Measurements from ENCODE around the gene ROR1.

Gene ROR1

DNA sequence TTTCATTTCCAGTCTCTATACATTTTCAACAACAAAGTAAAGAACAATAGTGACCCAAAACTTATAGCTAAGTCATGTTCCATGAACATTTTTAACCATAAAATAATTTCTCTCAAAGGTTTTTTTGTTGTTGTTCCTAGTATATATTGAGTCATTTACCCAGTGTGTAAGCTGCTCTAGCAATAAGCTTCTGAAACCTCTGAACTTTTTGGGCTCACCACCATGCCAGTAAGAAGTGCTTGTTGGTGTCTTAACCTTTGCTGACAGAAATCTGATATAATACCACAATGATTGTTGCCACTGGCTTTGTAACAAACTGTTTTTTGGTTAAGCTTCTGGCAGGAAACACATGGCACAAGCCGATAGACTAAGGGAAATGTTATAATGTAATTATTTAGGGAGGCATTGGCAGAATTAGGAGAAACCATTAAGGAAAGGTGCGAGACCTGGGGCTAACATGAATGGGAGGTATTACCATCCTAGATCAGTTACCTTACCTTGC lies 377.0 kb downstream of the ROR1 start:
- ATAC-seq: no peak
- no peak for TF ChIP-seq ZNF565 (CRISPR knock-in tag; conservative IDR thresholded peaks at IDR 0.05; ENCODE audit: low read depth)
- TF ChIP-seq, protein P1, sequence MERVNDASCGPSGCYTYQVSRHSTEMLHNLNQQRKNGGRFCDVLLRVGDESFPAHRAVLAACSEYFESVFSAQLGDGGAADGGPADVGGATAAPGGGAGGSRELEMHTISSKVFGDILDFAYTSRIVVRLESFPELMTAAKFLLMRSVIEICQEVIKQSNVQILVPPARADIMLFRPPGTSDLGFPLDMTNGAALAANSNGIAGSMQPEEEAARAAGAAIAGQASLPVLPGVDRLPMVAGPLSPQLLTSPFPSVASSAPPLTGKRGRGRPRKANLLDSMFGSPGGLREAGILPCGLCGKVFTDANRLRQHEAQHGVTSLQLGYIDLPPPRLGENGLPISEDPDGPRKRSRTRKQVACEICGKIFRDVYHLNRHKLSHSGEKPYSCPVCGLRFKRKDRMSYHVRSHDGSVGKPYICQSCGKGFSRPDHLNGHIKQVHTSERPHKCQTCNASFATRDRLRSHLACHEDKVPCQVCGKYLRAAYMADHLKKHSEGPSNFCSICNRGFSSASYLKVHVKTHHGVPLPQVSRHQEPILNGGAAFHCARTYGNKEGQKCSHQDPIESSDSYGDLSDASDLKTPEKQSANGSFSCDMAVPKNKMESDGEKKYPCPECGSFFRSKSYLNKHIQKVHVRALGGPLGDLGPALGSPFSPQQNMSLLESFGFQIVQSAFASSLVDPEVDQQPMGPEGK (CRISPR knock-in tag; IDR thresholded peaks at IDR 0.05; ENCODE audit: borderline replicate concordance): no peak
- TF ChIP-seq TCF4 (CRISPR knock-in tag; IDR thresholded peaks at IDR 0.05; ENCODE audit: borderline replicate concordance): no peak
- no peak for TF ChIP-seq SNAI2 (CRISPR knock-in tag; IDR thresholded peaks at IDR 0.05)
- TF ChIP-seq, protein P2, sequence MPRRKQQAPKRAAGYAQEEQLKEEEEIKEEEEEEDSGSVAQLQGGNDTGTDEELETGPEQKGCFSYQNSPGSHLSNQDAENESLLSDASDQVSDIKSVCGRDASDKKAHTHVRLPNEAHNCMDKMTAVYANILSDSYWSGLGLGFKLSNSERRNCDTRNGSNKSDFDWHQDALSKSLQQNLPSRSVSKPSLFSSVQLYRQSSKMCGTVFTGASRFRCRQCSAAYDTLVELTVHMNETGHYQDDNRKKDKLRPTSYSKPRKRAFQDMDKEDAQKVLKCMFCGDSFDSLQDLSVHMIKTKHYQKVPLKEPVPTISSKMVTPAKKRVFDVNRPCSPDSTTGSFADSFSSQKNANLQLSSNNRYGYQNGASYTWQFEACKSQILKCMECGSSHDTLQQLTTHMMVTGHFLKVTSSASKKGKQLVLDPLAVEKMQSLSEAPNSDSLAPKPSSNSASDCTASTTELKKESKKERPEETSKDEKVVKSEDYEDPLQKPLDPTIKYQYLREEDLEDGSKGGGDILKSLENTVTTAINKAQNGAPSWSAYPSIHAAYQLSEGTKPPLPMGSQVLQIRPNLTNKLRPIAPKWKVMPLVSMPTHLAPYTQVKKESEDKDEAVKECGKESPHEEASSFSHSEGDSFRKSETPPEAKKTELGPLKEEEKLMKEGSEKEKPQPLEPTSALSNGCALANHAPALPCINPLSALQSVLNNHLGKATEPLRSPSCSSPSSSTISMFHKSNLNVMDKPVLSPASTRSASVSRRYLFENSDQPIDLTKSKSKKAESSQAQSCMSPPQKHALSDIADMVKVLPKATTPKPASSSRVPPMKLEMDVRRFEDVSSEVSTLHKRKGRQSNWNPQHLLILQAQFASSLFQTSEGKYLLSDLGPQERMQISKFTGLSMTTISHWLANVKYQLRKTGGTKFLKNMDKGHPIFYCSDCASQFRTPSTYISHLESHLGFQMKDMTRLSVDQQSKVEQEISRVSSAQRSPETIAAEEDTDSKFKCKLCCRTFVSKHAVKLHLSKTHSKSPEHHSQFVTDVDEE (CRISPR knock-in tag; IDR thresholded peaks at IDR 0.05): no peak
- TF ChIP-seq ZFP3 (CRISPR knock-in tag; IDR thresholded peaks at IDR 0.05): no peak
- no peak for TF ChIP-seq GLIS3 (CRISPR knock-in tag; IDR thresholded peaks at IDR 0.05)
- TF ChIP-seq ZFP30 (CRISPR knock-in tag; IDR thresholded peaks at IDR 0.05): no peak
- no peak for TF ChIP-seq ARNTL (CRISPR knock-in tag; IDR thresholded peaks at IDR 0.05; ENCODE audit: borderline replicate concordance, low read depth)
- no peak for TF ChIP-seq ESRRG (CRISPR knock-in tag; IDR thresholded peaks at IDR 0.05)

DNA sequence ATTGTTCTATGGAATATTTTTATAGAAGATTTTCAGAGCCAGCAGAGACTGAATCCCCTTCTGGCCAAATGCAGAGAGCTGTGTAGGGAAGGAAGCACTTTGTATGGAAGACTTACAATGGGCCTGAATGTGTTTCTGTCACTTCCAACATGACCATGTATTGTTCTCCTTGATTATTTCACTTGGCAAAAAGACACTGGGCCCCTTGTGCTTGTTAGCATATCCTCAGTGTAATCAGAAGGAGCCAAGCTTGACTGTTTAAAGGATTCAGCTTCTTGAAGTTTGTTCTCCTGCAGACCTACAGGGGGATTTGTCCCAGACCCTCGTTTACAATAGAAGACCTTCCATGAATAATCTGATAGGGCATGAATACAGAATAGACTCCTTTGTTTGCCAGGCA lies 381.5 kb downstream of the ROR1 start:
- TF ChIP-seq RARB (CRISPR knock-in tag; IDR thresholded peaks at IDR 0.05): no peak
- no peak for TF ChIP-seq GLIS3 (CRISPR knock-in tag; IDR thresholded peaks at IDR 0.05)
- ATAC-seq: no peak

DNA sequence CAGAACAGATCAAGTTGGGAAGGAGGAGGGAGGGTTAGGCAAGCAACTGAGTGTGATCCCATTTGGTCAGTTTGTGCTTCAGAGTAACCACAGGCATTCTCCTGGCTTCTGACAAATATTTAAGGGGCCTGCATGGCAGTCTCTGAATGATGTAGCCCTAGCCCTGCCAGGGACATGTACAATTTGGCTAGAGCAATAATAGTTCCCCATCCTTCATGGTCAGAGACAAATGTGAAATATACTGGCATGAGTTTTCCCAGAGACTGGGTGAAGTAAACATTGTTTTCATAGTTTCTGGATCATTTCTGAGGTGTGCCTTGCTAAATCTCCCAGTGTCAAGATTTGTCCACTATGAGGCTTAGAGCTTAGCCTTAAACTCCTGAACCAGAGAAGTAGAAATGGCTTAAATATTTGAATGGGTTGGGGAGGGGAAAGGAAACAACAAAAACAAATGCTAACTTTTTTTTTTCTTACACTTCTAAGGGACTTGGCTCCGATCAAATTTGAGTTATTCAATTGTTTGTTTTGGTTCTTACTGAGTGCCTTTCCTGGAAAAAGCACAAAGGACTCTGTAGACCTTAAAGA lies 387.6 kb downstream of the ROR1 start:
- peak; percentile 45 for ATAC-seq
- TF ChIP-seq OSR1 (CRISPR knock-in tag; IDR thresholded peaks at IDR 0.05) (no peak), ISL1 (CRISPR knock-in tag; IDR thresholded peaks at IDR 0.05) (peak; percentile 29; the same call in 1 of the 2 replicates)

DNA sequence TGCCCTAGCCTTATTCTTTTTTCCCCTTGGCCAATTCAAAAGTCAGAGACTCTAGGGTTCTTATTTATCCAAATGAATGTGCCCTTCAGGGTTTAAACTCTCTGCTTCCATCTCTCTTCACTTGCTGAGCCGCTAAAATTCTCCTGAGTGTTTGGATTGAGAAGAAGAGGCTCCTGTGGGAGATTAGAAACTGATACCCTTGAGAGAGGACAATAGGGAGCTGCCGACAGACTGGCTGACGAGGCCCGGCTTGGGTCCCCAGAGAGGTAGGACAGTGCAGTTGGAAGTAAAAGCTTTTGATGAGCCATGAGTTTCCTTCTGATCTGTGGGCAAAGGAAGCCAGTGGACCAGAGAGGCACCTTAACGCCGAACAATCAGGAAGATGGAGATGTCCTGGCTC lies 388.3 kb downstream of the ROR1 start:
- no peak for ATAC-seq
- TF ChIP-seq ZFP3 (CRISPR knock-in tag; IDR thresholded peaks at IDR 0.05) (no peak), GLIS3 (CRISPR knock-in tag; IDR thresholded peaks at IDR 0.05) (no peak), SNAI2 (CRISPR knock-in tag; IDR thresholded peaks at IDR 0.05) (no peak), TCF4 (CRISPR knock-in tag; IDR thresholded peaks at IDR 0.05; ENCODE audit: borderline replicate concordance) (no peak), ARNTL (CRISPR knock-in tag; IDR thresholded peaks at IDR 0.05; ENCODE audit: borderline replicate concordance, low read depth) (no peak), OSR1 (CRISPR knock-in tag; IDR thresholded peaks at IDR 0.05) (no peak), ZNF8 (CRISPR knock-in tag; IDR thresholded peaks at IDR 0.05) (no peak), RARB (CRISPR knock-in tag; IDR thresholded peaks at IDR 0.05) (no peak), TOX (CRISPR knock-in tag; IDR thresholded peaks at IDR 0.05; ENCODE audit: borderline replicate concordance) (no peak), CSDC2 (CRISPR knock-in tag; IDR thresholded peaks at IDR 0.05) (no peak), BACH2 (CRISPR knock-in tag; IDR thresholded peaks at IDR 0.05; ENCODE audit: borderline replicate concordance) (no peak), PPARA (CRISPR knock-in tag; IDR thresholded peaks at IDR 0.05; ENCODE audit: borderline replicate concordance) (no peak), ZNF565 (CRISPR knock-in tag; conservative IDR thresholded peaks at IDR 0.05; ENCODE audit: low read depth) (no peak), ISL1 (CRISPR knock-in tag; IDR thresholded peaks at IDR 0.05) (no peak), ZFP30 (CRISPR knock-in tag; IDR thresholded peaks at IDR 0.05) (no peak), ZC3H10 (CRISPR knock-in tag; IDR thresholded peaks at IDR 0.05) (no peak), ESRRG (CRISPR knock-in tag; IDR thresholded peaks at IDR 0.05) (no peak)
- TF ChIP-seq, protein P3, sequence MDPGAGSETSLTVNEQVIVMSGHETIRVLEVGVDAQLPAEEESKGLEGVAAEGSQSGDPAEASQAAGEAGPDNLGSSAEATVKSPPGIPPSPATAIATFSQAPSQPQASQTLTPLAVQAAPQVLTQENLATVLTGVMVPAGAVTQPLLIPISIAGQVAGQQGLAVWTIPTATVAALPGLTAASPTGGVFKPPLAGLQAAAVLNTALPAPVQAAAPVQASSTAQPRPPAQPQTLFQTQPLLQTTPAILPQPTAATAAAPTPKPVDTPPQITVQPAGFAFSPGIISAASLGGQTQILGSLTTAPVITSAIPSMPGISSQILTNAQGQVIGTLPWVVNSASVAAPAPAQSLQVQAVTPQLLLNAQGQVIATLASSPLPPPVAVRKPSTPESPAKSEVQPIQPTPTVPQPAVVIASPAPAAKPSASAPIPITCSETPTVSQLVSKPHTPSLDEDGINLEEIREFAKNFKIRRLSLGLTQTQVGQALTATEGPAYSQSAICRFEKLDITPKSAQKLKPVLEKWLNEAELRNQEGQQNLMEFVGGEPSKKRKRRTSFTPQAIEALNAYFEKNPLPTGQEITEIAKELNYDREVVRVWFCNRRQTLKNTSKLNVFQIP (CRISPR knock-in tag; IDR thresholded peaks at IDR 0.05; ENCODE audit: borderline replicate concordance, low read depth): no peak
- TF ChIP-seq, protein P4, sequence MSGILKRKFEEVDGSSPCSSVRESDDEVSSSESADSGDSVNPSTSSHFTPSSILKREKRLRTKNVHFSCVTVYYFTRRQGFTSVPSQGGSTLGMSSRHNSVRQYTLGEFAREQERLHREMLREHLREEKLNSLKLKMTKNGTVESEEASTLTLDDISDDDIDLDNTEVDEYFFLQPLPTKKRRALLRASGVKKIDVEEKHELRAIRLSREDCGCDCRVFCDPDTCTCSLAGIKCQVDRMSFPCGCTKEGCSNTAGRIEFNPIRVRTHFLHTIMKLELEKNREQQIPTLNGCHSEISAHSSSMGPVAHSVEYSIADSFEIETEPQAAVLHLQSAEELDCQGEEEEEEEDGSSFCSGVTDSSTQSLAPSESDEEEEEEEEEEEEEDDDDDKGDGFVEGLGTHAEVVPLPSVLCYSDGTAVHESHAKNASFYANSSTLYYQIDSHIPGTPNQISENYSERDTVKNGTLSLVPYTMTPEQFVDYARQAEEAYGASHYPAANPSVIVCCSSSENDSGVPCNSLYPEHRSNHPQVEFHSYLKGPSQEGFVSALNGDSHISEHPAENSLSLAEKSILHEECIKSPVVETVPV (CRISPR knock-in tag; IDR thresholded peaks at IDR 0.05): no peak

Data from SK-N-SH treated with all-trans-retinoic acid at 6 μM for 48 hours (cell line).